Measurements from ENCODE around the gene NDUFA5.
"Not testable (repeated sequence)": the region's sequence is repeated elsewhere in the genome, so short reads cannot be mapped to it uniquely, and the experiment has no call there.

The NDUFA5 gene

DNA sequence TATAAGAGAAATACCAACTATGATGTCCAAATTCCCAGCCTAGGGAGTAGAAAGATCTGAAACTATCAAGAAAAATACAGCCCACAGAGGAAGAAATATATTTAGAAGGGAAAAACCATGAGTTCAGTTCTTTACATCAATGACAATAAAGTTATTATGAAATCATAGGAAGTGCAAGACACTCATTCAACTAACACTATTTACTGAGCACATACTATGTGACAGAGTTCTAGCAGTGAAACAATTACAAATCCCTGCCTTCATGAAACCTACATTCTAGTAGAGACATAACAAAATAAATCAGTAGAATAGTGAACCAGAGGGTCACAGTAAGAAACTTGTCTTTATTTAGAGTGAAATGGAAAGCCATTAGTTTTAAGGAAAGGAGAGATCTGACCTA, 2.1 kb downstream of the NDUFA5 start:
- no peak for DNase-seq

DNA sequence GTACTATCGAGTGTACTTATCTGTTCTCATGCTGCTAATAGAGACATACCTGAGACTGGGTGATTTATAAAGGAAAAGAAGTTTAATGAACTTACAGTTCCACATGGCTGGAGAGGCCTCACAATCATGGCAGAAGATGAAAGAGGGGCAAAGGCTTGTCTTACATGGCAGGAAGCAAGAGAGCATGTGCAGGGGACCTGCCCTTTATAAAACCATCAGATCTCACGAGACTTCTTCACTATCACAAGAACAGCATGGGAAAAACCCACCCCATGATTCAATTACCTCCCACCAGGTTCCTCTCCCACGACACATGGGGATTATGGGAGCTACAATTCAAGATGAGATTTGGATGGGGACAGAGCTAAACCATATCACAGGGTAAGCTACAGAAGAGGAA, 4.5 kb downstream of the NDUFA5 start:
- DNase-seq: no peak

DNA sequence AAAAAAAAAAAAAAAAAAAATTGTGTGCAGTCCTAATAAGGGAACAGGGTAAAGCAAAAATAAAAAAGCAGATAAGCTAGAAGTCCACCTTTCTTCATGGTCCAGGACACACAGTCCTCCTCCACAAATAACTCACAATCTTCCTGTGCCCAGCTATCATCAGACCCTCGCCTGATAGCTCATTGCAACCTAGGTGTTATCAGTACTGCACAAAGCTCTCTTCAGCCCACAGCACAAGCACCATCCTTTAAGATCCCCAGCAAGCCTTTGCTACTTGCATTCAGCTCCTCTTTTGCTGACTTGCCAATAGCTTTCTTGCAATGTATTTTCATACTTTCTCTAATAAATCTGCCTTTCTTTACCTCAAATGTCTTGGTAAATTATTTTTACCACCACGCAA, 5.0 kb downstream of the NDUFA5 start:
- no peak for DNase-seq

DNA sequence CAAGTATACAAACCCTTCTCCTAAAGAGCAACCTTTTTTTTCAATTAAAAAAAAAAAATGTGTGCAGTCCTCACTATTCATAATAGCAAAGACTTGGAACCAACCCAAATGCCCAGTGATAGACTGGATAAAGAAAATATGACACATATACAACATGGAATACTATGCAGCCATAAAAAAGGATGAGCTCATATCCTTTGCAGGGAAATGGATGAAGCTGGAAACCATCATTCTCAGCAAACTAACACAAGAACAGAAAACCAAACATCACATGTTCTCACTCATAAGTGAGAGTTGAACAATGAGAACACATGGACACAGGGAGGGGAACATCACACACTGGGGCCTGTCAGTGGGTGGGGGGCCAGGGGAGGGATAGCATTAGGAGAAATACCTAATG, 5.5 kb downstream of the NDUFA5 start:
- DNase-seq: not testable (repeated sequence)

DNA sequence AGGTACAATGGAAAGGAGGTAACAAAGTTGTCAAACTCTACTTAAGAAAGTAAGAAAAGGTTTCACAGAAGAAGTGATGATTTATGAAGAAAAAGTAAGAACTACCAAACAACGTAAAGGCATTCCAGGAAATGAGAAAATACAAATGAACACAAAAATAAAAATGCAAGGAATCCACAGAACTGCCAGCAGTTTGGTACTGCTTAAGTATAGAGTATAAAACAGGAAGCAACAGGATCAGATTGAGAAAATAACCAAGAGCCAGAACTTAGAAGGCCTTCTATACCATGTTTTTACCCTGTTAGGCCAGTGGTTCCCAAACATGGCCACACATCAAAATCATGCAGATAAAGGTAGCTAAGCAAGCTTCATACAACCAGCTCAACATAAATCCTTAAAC, 9.2 kb downstream of the NDUFA5 start:
- no peak for DNase-seq

DNA sequence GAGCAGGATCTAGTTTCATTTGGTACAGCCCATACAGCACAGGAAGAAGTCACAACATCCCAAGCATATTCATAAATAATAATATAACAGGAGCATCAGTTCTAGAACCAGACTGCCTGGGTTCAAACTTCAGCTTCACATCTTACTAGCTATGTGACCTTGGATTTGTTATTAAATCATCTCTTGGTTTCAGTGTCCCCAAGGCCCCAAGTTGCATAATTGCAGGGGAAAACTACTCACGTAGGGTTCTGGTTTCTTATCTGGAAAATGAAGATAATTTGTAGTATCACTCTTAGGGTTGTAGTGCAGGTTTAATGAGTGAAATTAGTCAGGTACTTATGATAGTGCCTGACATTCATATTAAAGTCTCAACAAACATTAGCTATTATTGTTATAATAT, 17.7 kb downstream of the NDUFA5 start:
- DNase-seq: no peak

DNA sequence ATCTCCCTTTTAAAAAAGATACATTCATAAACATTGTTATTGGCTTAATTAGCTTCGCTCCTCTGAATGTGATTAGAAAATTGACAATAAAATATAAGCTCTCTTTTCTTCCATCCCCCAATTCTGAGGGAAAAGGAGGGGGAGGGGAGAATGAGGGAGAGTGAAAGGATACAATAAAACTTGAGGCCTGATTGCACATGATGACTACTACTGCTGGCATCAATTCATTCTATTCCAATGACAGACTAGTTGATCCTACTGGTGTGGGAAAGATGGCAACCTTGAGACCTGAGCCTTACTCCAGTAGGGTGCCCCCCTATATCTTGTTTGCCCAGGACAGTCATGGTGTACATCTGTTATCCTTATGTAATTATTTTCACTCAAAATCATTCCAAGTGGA, 18.7 kb downstream of the NDUFA5 start:
- no peak for DNase-seq

DNA sequence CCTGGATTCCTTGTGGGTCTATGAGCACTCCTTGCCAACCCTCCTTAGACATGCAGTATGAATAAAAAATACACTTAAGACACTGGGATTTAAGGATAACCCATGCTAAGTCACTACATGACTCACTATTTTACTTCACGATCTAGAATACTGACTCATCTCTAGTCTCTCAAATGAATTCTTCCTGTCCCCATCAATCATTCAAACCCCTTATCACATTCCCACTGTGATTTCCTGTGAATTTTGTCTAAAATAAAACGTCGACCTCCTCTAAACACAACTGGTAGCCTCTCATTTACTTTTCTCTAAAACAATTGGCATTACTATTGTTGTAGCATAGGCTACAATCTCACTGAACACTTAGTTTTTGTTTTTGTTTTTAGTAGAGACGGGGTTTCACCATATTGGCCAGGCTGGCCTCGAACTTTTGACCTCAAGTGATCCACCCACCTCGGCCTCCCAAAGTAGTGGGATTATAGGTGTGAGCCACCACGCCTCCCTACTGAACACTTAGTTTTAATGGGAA, 19.4 kb downstream of the NDUFA5 start:
- no peak for DNase-seq

DNA sequence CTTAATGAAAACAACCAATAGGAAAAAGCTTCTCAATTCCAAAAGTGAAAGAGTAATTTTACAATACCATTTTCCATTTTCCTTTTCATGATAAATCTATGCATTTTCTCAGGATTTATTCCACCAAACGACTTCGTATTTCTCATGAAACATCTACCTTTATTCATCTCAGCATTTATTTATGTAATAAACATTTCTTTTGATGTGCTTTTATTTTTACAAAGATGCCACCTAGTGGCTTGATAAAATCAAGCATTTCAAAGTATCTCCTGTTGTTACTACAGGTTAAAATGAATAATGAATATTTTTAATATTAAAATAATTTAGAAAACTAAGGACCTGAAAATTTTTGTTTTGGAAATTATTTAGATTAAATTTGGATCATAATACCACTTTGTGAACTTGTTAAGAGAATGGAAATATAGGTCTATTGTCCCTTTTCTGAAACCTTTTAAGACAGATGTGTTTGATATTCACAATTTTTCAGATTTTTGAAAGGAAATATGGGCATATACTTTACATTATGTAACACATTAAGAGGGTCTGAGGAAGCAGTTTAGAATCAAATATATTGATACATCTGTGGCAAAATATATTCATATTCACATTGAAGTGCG, 20.5 kb downstream of the NDUFA5 start:
- DNase-seq: peak in 1 of 2 donors; percentile 43

DNA sequence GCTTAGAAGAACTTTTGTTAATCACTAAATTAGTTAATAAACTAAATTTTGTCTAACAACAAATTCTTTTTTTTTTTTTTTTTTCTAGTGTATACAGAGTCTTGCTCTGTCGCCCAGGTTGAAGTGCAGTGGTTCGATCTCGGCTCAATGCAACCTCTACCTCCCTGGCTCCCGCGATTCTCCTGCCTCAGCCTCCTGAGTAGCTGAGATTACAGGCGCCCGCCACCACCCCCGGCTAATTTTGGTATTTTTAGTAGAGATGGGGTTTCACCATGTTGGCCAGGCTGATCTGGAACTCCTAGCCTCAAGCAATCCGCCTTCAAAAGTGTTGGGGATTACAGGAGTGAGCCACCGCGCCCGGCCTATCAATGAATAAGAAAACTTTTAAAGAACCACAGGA, 22.1 kb downstream of the NDUFA5 start:
- DNase-seq: no peak

DNA sequence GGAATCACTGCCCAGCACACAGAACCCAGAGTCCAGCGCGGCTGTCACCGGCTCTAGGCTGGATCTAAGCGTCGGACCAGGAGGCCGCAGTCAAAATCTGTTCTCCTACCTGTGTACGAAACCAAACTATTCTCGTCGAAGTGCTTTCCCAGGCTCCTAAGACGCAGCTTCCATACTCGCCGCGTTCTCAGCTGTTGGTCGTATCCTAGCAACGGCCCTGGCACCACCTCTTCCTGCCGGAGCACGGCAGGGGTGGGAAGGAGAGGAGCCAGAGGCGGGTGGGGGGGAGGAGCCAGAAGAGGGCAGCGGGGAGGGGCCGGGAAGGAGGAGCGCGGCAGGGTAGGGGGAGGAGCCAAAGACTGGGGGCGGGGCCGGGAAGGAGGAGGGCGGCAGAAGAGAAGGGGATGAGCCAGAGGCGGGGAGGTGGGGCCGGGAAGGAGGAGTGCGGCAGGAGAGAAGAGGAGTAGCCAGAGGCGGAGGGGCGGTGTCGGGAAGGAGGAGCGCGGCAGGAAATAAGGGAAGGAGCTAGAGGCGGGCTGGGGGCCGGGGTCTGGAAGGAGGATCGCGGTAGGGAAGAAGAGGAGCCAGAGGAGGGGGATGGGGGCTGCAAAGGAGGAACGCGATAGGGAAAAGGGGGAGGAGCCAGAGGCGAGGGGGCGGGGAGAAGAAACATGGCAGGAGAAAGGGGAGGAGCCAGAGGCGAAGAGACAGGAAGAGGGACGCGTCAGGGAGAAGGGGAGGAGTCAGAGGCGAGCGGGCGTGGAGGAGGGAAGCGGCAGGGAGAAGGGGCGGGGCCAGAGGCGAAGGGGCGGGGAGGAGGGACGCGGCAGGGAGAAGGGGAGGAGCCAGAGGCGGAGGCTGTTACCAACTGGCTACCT, 23.0 kb downstream of the NDUFA5 start, which contains the start of gene IQUB:
Gene IQUB (minus strand): TSS at position 213 of the 878 bp plus-strand sequence. CDS start 22,255 bp downstream, outside the sequence.
- DNase-seq: peak; percentile 98

DNA sequence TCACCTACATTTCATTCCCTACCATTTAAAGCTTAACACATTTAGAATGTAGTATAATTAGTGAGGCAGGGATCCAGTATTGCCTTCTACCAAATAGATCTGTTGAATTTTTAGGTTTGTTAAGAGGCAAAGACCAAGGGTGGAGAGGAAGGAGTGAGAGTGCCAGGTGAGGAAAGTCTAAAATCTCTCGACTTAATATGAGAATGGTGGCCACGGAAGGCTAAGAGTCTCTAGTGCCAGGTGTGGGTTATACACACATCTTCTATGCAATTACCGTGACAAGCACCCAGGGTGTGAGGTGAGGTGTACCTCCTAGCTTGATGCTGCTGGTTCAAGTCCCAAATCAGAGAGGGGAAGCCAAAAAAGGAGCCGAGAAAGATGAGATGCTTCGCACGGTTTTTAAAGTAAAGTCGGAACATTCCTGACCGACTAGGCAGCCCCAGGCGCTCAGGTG, 23.7 kb downstream of the NDUFA5 start:
- peak; percentile 22 to 30 for DNase-seq

DNA sequence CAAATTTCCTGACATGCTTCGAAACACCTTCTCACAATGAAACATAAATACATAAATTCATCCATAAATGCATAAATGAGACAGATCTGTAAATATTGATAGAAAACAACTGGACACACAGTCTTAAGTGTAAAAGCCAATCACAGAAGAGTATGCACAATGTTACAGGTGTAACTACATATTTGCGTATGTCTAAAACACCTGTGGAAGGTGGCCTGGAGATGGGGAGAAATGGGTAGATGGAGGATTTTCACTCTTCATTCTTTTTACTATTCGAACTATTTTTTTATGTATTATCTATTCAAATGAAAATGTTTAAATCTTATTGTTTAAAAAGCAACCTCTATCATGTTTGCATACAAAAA, 24.1 kb downstream of the NDUFA5 start:
- no peak for DNase-seq

DNA sequence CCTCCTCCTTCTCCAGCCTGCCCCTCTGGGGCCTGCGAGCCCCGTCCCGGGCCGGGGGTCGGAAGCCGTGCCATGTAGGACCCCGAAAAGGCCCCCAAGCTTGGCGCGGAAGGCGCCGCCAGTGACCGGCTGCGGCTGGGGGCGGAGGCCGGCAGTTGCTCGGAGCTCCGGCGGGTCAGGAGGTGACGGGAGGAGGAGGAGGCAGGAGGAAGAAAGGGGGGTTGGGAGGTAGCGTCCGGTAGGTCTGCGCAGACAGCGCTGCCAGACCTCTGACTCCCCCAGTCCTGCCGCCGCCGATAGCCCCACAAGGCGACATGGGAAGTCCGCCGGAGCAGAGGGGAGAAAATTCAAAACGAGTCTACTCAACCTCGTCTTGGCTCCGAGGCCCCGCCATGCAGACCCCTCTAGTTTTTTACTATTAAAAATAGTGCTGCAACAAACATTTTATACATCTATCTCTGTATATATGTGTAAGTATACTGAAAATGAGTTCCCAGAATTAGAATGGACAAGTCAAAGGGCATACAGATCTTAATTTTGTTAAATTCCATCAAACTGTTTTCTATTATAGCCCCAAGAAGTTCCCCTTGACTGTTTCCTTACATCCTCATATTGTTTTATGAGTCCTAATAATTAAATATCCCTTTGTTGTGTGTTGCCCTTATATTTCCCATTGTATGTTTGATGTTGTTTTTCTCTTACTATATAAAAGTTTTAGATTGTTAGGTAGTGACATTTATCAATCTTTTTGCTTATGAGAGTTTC, 24.6 kb downstream of the NDUFA5 start:
- DNase-seq: peak in 1 of 2 donors; percentile 26

DNA sequence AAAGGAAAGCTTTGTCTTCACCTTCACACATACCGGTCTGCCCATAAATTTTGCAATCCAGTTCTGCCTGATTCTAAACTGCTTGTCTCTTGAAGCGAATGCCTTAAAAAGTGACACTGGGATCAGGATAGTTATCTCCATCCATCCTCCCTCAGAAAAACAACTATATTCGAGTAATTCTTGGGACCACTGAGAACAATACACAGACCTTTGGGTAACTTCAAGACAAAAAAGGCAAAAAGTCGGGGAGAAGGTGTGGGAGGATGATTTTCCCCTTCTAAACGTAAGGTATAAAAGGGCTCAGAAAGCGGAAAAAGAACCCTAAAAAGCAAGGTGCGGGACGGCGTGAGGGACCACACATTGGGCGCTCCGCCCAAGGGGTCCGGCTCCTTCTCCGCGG, 25.3 kb downstream of the NDUFA5 start:
- DNase-seq: not testable (repeated sequence)

DNA sequence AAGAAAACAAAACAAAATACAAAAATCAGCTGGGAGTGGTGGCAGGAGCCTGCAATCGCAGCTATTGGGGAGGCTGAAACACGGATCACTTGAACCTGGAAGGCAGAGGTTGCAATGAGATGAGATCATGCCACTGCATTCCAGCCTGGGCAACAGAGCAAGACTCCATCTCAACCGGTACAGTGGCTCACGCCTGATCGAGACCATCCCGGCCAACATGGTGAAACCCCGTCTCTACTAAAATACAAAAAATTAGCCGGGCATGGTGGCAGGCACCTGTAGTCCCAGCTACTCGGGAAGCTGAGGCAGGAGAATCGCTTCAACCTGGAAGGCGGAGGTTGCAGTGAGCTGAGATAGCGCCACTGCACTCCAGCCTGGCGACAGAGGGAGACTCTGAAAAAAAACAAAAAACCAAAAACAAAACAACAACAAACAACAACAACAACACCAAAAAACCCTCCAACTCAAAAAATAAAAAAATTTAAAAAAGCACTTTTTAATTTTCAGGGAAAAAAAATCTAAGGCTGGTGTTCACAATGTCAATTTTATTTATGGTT, 27.5 kb downstream of the NDUFA5 start:
- DNase-seq: not testable (repeated sequence)

DNA sequence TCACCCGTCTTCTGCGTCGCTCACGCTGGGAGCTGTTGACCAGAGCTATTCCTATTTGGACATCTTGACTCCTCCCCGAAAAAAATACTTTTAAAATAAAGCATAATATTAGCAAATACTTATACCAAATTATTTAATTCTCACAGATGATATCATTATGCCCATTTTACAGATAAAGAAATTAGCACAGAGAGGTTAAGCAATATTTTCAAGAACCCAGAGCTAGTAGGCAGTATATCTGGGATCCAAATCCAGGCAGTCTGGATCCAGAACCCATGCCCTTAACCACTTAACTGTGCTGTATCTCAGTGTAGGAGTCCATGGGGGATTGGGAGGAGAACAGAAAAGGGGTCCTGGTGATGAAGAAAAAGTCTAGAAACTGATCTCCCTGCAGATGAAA, 29.4 kb downstream of the NDUFA5 start:
- no peak for DNase-seq

DNA sequence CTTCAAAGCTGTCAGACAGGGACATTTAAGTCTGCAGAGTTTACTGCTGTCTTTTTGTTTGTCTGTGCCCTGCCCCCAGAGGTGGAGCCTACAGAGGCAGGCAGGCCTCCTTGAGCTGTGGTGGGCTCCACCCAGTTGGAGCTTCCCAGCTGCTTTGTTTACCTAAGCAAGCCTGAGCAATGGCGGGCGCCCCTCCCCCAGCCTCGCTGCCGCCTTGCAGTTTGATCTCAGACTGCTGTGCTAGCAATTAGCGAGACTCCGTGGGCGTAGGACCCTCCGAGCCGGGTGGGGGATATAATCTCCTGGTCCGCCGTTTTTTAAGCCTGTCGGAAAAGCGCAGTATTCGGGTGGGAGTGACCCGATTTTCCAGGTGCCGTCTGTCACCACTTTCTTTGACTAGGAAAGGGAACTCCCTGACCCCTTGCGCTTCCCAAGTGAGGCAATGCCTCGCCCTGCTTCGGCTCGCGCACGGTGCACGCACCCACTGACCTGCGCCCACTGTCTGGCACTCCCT, 29.8 kb downstream of the NDUFA5 start:
- not testable (repeated sequence) for DNase-seq

DNA sequence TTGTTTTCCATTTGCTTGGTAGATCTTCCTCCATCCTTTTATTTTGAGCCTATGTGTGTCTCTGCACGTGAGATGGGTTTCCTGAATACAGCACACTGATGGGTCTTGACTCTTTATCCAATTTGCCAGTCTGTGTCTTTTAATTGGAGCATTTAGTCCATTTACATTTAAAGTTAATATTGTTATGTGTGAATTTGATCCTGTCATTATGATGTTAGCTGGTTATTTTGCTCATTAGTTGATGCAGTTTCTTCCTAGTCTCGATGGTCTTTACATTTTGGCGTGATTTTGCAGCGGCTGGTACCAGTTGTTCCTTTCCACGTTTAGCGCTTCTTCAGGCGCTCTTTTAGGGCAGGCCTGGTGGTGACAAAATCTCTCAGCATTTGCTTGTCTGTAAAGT, 31.1 kb downstream of the NDUFA5 start:
- DNase-seq: not testable (repeated sequence)

DNA sequence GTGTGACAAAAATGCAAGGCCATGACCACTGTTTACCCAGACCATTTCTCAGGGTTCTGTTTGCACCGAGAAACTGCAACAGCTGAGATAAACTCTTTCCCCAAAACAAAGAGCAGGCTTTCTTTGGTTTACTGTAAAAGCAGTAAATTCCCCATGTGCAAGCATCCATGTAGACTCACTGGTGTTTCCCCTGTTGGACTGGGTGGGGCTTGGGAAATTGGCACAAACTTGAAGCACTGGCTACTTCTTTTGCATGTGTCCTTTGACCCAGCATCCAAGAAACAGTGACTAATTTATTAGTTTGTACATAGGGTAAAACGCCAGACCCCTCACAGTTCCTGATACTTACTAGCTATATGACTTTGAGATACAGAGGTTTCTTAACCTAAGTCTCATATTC, 35.6 kb downstream of the NDUFA5 start:
- no peak for DNase-seq

DNA sequence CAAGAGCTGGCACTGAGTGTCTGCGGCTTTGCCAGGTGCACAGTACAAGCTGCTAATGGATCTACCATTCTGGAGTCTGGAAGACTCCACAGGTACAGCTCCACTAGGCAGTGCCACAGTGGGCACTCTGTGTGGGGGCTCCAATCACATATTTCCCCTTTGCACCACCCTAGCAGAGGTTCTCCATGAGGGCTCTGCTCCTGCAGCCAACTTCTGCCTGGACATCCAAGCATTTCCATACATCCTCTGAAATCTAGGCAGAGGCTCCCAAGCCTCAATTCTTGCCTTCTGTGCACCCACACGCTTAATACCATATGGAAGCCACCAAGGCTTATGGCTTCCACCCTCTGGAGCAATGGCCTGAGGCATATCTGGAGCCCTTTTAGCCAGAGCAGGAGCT, 52.4 kb downstream of the NDUFA5 start:
- no peak for DNase-seq

DNA sequence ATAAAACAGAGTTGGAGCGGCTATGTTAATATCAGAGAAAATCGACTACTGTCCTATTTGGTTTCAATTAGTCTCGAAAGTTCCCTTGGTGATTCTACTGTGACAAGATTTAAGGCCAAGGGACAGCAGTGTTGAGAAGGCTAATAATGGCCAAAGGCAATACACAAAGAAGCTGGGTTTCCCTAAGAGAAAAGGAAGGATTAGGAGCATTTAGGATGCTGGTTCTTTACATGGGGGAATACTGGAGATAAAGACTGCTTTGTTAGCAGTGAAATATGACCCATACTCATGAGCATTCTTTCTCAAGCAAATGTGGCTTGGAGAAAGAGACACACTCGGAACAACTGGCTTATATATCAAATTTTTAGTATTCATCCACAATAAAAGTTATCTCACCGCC, 55.4 kb downstream of the NDUFA5 start:
- no peak for DNase-seq

Measured in hippocampal formation (tissue), 2 donors.